Bronchial epithelial cell (primary cell): ENCODE results near the gene OR52J3. TPM values are rescaled to one million over a fixed set of nuclear protein-coding genes. Genes with fewer than 3 reads are reported as not detected.
A peak's percentile ranks its signal among the peaks of the same experiment; 100 is the strongest.
"Not testable (repeated sequence)": the region's sequence is repeated elsewhere in the genome, so short reads cannot be mapped to it uniquely, and the experiment has no call there.

Experiments
- DNase-seq: peaks from one replicate; pipeline ENCODE4 v3.0.0-alpha.2; 2010; ENCODE audit warnings: low read depth
- FAIRE-seq: peaks from 2 replicates; lab custom pipeline; 2011; peaks lifted over from hg19 to GRCh38; lab: Jason Lieb, UNC
- H3K27me3 ChIP-seq: 2 replicates; pipeline ENCODE4 v1.5.1; 2011; ENCODE audit warnings: low read length; ENCODE audit not compliant: control insufficient read depth, insufficient read depth
- H3K36me3 ChIP-seq: 2 replicates; pipeline ENCODE4 v1.5.1; 2011; ENCODE audit warnings: low read length; ENCODE audit not compliant: control insufficient read depth, insufficient read depth
- H3K4me3 ChIP-seq: 2 replicates; pipeline ENCODE4 v1.5.1; 2011; ENCODE audit warnings: mild to moderate bottlenecking, low read depth, low read length, control low read depth
- CTCF ChIP-seq: IDR thresholded peaks from 2 replicates; pipeline ENCODE4 v1.5.1; 2011; ENCODE audit warnings: mild to moderate bottlenecking, moderate library complexity, low read length, control low read depth, inconsistent platforms; ENCODE audit not compliant: insufficient read depth, severe bottlenecking
- total RNA-seq: library from RNA; depleted of rRNA; stranded (reverse); fragments of >200 nt; gene quantifications from 2 replicates; pipeline ENCODE4 v1.2.1, GENCODE V29; 2014

The OR52J3 gene
- total RNA-seq, 1 donor from 2014 or later, result not detected

GRCh38 chr11:5043380-5043779 lies 2.9 kb upstream of the OR52J3 start:
- FAIRE-seq (no peak), DNase-seq (peak; percentile 70)
- Histone ChIP-seq H3K27me3 (no peaks in the 10 kb centered on the region), H3K36me3 (no peaks in the 10 kb centered on the region), H3K4me3 (no peak overlapping the region)
- no peak for TF ChIP-seq CTCF

GRCh38 chr11:5046754-5047330 lies 516 bp downstream of the OR52J3 start:
- Histone ChIP-seq H3K36me3 (no peaks in the 10 kb centered on the region), H3K4me3 (no peak overlapping the region), H3K27me3 (no peaks in the 10 kb centered on the region)
- DNase-seq (no peak), FAIRE-seq (peak; percentile 80)
- no peak for TF ChIP-seq CTCF

GRCh38 chr11:5058679-5059078 lies 12.4 kb downstream of the OR52J3 start:
- not testable (repeated sequence) for DNase-seq, FAIRE-seq

GRCh38 chr11:5059391-5059790 lies 13.1 kb downstream of the OR52J3 start, which contains the start of gene OR52E2:
OR52E2 (minus strand) TSS chr11:5059627; CDS start chr11:5059627, 0 bp downstream.
- Histone ChIP-seq H3K4me3 (no peak within 1 kb of the TSS), H3K36me3 (no peaks in the 10 kb centered on the region), H3K27me3 (no peaks in the 10 kb centered on the region)
- TF ChIP-seq CTCF, result no peak
- DNase-seq (no peak), FAIRE-seq (no peak)

More at GRCh38 chr11:5058679-5059078, 12.4 kb downstream of the OR52J3 start:
- not testable (repeated sequence) for H3K36me3 ChIP-seq, H3K4me3 ChIP-seq, H3K27me3 ChIP-seq

- Histone ChIP-seq H3K27me3 (no peaks in the 10 kb centered on the region), H3K36me3 (no peaks in the 10 kb centered on the region), H3K4me3 (no peak overlapping the region)
- FAIRE-seq (no peak), DNase-seq (no peak)
- TF ChIP-seq CTCF, result no peak
Observed at GRCh38 chr11:5065027-5065426, 18.7 kb downstream of the OR52J3 start.

- TF ChIP-seq CTCF, result no peak
- Histone ChIP-seq H3K36me3 (no peaks in the 10 kb centered on the region), H3K4me3 (no peak within 1 kb of the TSS), H3K27me3 (no peaks in the 10 kb centered on the region)
- no peak for FAIRE-seq
- DNase-seq, result no peak
Observed at GRCh38 chr11:5069272-5069671, 22.9 kb downstream of the OR52J3 start, which contains the start of gene OR52E1. OR52E1 (plus strand) TSS chr11:5069572.
